ENCODE data around the gene ZMIZ1.

The ZMIZ1 gene

GRCh38 chr10:79230850-79231249, 162.1 kb downstream of the ZMIZ1 start:
- TF ChIP-seq CTCF (IDR thresholded peaks at IDR 0.05; ENCODE audit: insufficient read depth, low read length, poor library complexity, severe bottlenecking) = no peak
- Histone ChIP-seq H3K27me3 (replicated peaks; ENCODE audit: control insufficient read depth, insufficient read depth, low read length) (no peaks in the 10 kb centered on the region; the same call in 1 of the 2 replicates), H3K4me3 (replicated peaks; ENCODE audit: low read depth, low read length) (no peak overlapping the region), H3K36me3 (ENCODE audit: control insufficient read depth, insufficient read depth, low read length) (no peaks in the 10 kb centered on the region)
- DNase-seq (ENCODE audit: extremely low read depth, insufficient read length) = no peak

- no peak for DNase-seq (ENCODE audit: extremely low read depth, insufficient read length)
- H3K36me3 ChIP-seq (ENCODE audit: control insufficient read depth, insufficient read depth, low read length) = no peaks in the 10 kb centered on the region
- TF ChIP-seq CTCF (IDR thresholded peaks at IDR 0.05; ENCODE audit: insufficient read depth, low read length, poor library complexity, severe bottlenecking) = no peak
- H3K27me3 ChIP-seq (replicated peaks; ENCODE audit: control insufficient read depth, insufficient read depth, low read length) = no peaks in the 10 kb centered on the region; the same call in 1 of the 2 replicates
- H3K4me3 ChIP-seq (replicated peaks; ENCODE audit: low read depth, low read length) = no peak overlapping the region
These were observed 163.1 kb downstream of the ZMIZ1 start for GRCh38 chr10:79231908-79232307.

- DNase-seq (ENCODE audit: extremely low read depth, insufficient read length) = no peak
- Histone ChIP-seq H3K4me3 (replicated peaks; ENCODE audit: low read depth, low read length) (no peak overlapping the region), H3K27me3 (replicated peaks; ENCODE audit: control insufficient read depth, insufficient read depth, low read length) (no peaks in the 10 kb centered on the region; the same call in 1 of the 2 replicates), H3K36me3 (ENCODE audit: control insufficient read depth, insufficient read depth, low read length) (no peaks in the 10 kb centered on the region)
- TF ChIP-seq CTCF (IDR thresholded peaks at IDR 0.05; ENCODE audit: insufficient read depth, low read length, poor library complexity, severe bottlenecking) = no peak
These were observed 164.1 kb downstream of the ZMIZ1 start for GRCh38 chr10:79232864-79233263.

GRCh38 chr10:79234391-79235315, 165.9 kb downstream of the ZMIZ1 start:
- no peak for DNase-seq (ENCODE audit: extremely low read depth, insufficient read length)
- no peaks in the 10 kb centered on the region; the same call in 1 of the 2 replicates for H3K27me3 ChIP-seq (replicated peaks; ENCODE audit: control insufficient read depth, insufficient read depth, low read length)
- TF ChIP-seq CTCF (IDR thresholded peaks at IDR 0.05; ENCODE audit: insufficient read depth, low read length, poor library complexity, severe bottlenecking) = no peak
- no peak overlapping the region for H3K4me3 ChIP-seq (replicated peaks; ENCODE audit: low read depth, low read length)
- no peaks in the 10 kb centered on the region for H3K36me3 ChIP-seq (ENCODE audit: control insufficient read depth, insufficient read depth, low read length)

- no peak for TF ChIP-seq CTCF (IDR thresholded peaks at IDR 0.05; ENCODE audit: insufficient read depth, low read length, poor library complexity, severe bottlenecking)
- H3K4me3 ChIP-seq (replicated peaks; ENCODE audit: low read depth, low read length) = no peak overlapping the region
- DNase-seq (ENCODE audit: extremely low read depth, insufficient read length) = no peak
- H3K36me3 ChIP-seq (ENCODE audit: control insufficient read depth, insufficient read depth, low read length) = no peaks in the 10 kb centered on the region
- no peaks in the 10 kb centered on the region; the same call in 1 of the 2 replicates for H3K27me3 ChIP-seq (replicated peaks; ENCODE audit: control insufficient read depth, insufficient read depth, low read length)
These were observed 167.1 kb downstream of the ZMIZ1 start for GRCh38 chr10:79235765-79236432.
